Stimulated activated CD4-positive, alpha-beta T cell treated with anti-CD3 and anti-CD28 coated beads, Interleukin-15, amount 100 ng/mL, for 48 hours (primary cell): ENCODE data around the gene RALGPS1.
A peak's percentile ranks its signal among the peaks of the same experiment; 100 is the strongest.

Source experiments
- DNase-seq, 2 donors: peaks; one replicate each; pipeline ENCODE4 v3.0.0-alpha.2; 2020; ENCODE audit warnings: low read depth in 2 of 2

RALGPS1 gene

GRCh38 chr9:127205952-127206351, 291.4 kb downstream of the RALGPS1 start:
- DNase-seq: no peak

DNA sequence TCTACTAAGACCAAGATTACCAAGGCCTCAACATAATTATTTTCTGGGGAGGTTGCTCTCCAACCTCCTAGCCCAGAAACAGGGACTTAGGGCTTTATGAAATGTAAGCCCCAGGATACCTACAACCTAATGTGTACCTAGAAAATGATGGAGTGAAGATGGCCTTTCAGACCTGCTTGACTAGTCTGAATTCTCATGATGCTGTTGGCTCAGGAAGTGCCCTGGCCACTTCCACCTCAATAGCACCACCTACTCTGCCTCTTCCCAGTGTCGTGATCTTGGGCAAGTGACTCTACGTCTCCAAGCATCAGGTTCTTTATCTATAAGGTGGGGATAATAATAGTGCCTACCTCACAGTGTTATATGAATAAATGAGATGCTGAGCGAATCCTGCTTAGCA, 292.1 kb downstream of the RALGPS1 start:
- DNase-seq: no peak

DNA sequence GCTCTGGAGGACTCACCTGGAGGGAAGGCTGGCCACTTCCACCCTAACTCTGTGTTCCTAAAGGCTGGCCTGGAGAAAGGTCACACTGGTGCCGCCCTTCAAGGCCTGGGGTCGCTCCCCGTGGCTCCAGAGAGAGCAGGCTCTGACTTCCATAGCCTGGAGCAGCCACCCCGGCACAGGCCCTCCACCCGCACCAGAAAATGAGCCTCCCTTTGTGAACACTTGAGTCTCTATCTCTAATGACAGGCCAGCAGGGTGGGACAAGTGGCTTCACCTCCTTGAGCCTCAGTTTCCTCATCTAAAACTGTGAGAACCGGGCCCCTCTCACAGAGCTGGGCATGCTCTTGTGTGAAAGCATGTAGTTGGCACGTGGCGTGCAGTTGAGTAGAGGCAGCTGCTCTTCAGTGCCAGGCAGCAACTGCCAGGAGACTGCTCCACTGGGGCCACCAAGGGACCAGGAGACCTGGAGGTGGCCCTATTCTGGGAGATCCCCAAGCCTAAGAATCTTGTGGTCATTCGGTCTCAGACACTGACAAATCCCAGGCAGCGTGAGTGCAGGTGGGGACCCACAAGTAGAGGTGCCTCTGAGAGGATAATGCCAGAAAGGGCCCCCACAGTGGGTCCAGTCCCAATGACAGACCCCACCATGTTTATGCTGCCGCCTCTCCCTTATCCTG, 293.3 kb downstream of the RALGPS1 start:
- DNase-seq: no peak

- no peak for DNase-seq
These were observed 293.8 kb downstream of the RALGPS1 start for GRCh38 chr9:127208416-127208815.

GRCh38 chr9:127209220-127209619, 294.6 kb downstream of the RALGPS1 start:
- DNase-seq: no peak

GRCh38 chr9:127209948-127210640, 295.5 kb downstream of the RALGPS1 start:
- DNase-seq: no peak

DNA sequence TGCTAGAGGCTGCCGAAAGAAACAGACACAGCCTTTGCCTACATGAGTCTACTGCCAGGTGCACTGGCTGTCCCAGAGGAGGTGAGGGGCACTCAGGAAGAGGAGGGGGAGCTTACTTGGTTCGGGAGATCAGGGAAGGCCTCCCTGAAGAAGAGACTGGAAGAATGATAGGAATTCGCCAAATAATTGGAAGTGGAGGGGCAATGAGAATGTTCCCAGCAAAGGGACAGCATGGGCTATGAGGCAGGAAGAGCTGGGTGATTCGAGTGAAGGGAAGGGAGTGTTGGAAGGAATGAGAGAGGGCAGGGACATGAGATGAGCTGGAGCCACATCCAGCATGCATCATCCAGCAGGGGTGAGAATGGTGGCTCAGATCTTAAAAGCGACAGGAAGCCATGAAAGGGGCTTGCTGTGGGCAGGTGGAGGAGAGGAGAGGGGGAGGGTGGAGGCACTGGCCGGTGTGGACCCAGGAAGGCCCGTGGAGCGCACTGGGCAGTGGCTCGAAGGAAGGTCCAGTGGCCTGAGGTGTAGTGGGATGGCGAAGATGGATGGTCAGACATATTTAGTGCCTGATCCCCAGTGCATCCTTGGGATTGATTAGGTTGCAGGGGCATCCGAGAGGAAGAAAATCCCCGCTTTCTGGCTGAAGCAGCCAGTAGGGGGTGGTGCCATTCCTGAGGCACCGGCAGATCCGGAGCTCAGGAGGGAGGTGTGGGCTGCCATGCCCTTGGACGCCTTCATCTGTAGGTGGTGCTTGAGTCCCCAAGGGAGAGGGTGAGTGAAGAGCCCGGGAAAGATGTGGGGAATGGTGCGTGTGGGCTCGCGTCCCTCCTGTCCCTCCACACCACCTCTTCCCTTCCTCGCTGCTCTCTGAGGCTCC, 296.5 kb downstream of the RALGPS1 start:
- DNase-seq: no peak

- no peak for DNase-seq
These were observed 297.4 kb downstream of the RALGPS1 start for GRCh38 chr9:127211983-127212382.

- no peak for DNase-seq
These were observed 297.9 kb downstream of the RALGPS1 start for GRCh38 chr9:127212453-127212852.

- DNase-seq: no peak
These were observed 299.3 kb downstream of the RALGPS1 start for GRCh38 chr9:127213859-127214258.

GRCh38 chr9:127214421-127215267, 300.1 kb downstream of the RALGPS1 start:
- peak in 1 of 2 donors; percentile 50 for DNase-seq

- DNase-seq: no peak
These were observed 301.0 kb downstream of the RALGPS1 start for GRCh38 chr9:127215268-127216209.

DNA sequence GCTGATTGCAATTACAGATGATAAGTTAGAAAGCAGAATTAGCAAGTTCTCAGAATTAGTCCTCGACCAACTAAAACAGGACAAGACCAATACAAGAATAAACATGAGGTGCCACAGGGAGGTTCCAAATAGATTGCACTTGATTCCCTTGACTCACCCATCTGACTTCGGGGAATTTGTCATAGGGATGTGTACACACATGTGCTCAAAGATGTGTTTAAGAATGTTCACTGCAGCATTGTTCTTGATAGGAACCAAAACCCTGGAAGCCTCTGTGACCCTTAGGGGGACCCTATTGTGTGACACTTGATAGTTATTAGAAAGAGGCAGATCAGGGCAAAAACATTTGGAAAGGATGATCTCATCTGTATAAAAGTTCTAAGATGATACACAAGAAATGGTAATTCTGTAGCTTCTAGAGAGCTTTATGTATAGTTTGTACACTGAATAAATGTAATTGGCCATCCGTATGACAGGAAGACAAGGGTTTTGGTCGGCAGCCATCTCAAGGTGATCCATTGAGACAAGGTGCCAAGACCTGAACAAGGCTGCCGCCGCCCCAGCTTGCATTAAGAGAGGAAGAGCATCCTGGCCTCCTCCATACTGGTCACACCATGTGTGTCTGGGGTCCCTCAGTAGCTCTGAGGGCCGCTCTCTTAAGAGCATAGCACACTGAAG, 301.8 kb downstream of the RALGPS1 start:
- no peak for DNase-seq

- DNase-seq: no peak
These were observed 302.3 kb downstream of the RALGPS1 start for GRCh38 chr9:127216888-127217217.

GRCh38 chr9:127218818-127219217, 304.2 kb downstream of the RALGPS1 start:
- no peak for DNase-seq

- no peak for DNase-seq
These were observed 304.9 kb downstream of the RALGPS1 start for GRCh38 chr9:127219520-127219919.

GRCh38 chr9:127221695-127222094, 307.1 kb downstream of the RALGPS1 start:
- no peak for DNase-seq

GRCh38 chr9:127222388-127223095, 308.0 kb downstream of the RALGPS1 start:
- DNase-seq: no peak

GRCh38 chr9:127223266-127223665, 308.7 kb downstream of the RALGPS1 start:
- DNase-seq: no peak
